Measurements from ENCODE around the gene ANO6. TPM values are rescaled to one million over a fixed set of nuclear protein-coding genes. Genes with fewer than 3 reads are reported as not detected.

The ANO6 gene
- total and polyA plus RNA-seq, 8 donors = 58.0 to 79.7 (median 66.1) TPM

- TF ChIP-seq, protein P1, sequence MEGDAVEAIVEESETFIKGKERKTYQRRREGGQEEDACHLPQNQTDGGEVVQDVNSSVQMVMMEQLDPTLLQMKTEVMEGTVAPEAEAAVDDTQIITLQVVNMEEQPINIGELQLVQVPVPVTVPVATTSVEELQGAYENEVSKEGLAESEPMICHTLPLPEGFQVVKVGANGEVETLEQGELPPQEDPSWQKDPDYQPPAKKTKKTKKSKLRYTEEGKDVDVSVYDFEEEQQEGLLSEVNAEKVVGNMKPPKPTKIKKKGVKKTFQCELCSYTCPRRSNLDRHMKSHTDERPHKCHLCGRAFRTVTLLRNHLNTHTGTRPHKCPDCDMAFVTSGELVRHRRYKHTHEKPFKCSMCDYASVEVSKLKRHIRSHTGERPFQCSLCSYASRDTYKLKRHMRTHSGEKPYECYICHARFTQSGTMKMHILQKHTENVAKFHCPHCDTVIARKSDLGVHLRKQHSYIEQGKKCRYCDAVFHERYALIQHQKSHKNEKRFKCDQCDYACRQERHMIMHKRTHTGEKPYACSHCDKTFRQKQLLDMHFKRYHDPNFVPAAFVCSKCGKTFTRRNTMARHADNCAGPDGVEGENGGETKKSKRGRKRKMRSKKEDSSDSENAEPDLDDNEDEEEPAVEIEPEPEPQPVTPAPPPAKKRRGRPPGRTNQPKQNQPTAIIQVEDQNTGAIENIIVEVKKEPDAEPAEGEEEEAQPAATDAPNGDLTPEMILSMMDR (IDR thresholded peaks at IDR 0.05) = no peak
- H3K27me3 ChIP-seq = no peaks in the 10 kb centered on the region
- H3K27ac ChIP-seq = no peak overlapping the region
- H3K9me3 ChIP-seq = no peaks in the 10 kb centered on the region
- intact Hi-C loops (cut with DNase I) = loop anchor here in 1 of 2 donors (10.0 kb wide), 1 partner anchor 173 kb away; no protein-coding TSS in a partner anchor
- ATAC-seq (no peak), DNase-seq (no peak)
- H3K4me1 ChIP-seq = peaks cover 0 to 11% of the 10 kb centered on the region in 2 donors
- no peak overlapping the region for H3K4me3 ChIP-seq
- H3K36me3 ChIP-seq = no peaks in the 10 kb centered on the region
Observed at GRCh38 chr12:45212064-45212463, 3.8 kb upstream of the ANO6 start.

DNA sequence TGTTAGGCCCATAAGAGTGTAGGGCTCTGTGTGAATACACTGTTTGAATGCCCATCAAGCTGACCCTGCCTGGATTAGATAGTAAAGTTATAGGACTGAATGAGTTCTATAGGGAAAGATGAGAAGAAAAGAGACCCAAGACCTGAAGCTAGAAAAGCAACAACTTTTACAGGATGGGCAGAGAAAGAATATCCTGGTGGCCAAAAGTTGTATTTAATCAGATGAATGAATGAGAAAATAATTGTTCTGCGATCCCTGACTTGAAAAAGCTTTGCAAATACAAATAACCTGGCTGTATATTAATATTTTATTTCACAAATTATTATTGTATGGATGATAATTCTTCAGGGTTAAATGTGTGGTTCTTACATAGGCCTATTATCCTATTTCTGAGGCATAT, 2.8 kb upstream of the ANO6 start:
- intact Hi-C loops (cut with DNase I) = loop anchor here in 1 of 2 donors (10.0 kb wide), 1 partner anchor 172 kb away; no protein-coding TSS in a partner anchor
- Histone ChIP-seq H3K36me3 (no peaks in the 10 kb centered on the region), H3K27me3 (no peaks in the 10 kb centered on the region), H3K4me3 (no peak overlapping the region), H3K9me3 (no peaks in the 10 kb centered on the region), H3K27ac (no peak overlapping the region), H3K4me1 (peaks cover 0 to 21% of the 10 kb centered on the region in 2 donors)
- no peak for DNase-seq
- ATAC-seq = no peak
- TF ChIP-seq, protein P1 (IDR thresholded peaks at IDR 0.05) = no peak

- ATAC-seq = no peak
- intact Hi-C loops (cut with DNase I) = loop anchor here in 1 of 2 donors (10.0 kb wide), 1 partner anchor 171 kb away; no protein-coding TSS in a partner anchor
- no peaks in the 10 kb centered on the region for H3K9me3 ChIP-seq
- H3K36me3 ChIP-seq = no peaks in the 10 kb centered on the region
- DNase-seq = no peak
- peaks cover 0 to 31% of the 10 kb centered on the region in 2 donors for H3K4me1 ChIP-seq
- TF ChIP-seq, protein P1 (IDR thresholded peaks at IDR 0.05) = no peak
- no peak overlapping the region for H3K4me3 ChIP-seq
- H3K27me3 ChIP-seq = no peaks in the 10 kb centered on the region
- H3K27ac ChIP-seq = no peak overlapping the region
Observed at GRCh38 chr12:45214071-45214470, 1.8 kb upstream of the ANO6 start.

DNA sequence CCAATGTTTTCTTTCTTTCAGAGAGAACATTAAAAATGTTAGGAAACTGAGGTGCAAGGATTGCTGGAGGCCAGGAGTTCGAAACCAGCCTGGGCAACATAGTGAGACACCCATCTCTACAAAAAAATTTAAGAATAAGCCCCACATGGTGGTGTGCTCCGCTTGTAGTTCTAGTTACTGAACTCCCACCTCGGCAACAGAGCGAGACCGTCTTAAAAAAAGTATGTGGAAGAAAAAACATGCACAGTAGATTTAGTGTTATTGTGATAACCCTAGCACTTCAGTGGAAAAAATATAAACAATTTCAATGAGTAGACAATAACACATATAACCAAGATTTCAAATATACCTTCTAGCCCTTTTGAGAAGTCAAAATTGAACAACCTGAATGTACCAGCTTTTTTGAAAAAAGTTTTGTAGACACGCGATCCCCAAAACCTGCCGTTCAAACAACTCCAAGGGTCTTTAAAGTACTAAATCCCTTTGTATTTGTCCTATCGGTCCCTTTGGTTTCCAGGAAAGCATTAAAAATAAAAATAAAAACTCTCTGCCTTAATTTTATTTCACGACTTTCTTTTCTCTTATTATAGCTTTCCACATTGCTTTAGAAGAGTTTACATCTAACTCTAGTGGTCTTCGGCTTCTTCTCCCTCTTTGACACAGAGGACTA, 1.0 kb upstream of the ANO6 start:
- intact Hi-C loops (cut with DNase I) = loop anchor here in 1 of 2 donors (10.0 kb wide), 1 partner anchor 170 kb away; no protein-coding TSS in a partner anchor
- Histone ChIP-seq H3K4me1 (peaks cover 5 to 38% of the 10 kb centered on the region in 2 donors), H3K9me3 (no peaks in the 10 kb centered on the region), H3K27me3 (no peaks in the 10 kb centered on the region), H3K4me3 (peak overlapping the region; percentile 69 to 92), H3K36me3 (no peaks in the 10 kb centered on the region), H3K27ac (peak overlapping the region; percentile 96 to 98)
- TF ChIP-seq, protein P1 (IDR thresholded peaks at IDR 0.05) = no peak
- ATAC-seq (no peak), DNase-seq (peak in 1 of 4 donors; percentile 47)

DNA sequence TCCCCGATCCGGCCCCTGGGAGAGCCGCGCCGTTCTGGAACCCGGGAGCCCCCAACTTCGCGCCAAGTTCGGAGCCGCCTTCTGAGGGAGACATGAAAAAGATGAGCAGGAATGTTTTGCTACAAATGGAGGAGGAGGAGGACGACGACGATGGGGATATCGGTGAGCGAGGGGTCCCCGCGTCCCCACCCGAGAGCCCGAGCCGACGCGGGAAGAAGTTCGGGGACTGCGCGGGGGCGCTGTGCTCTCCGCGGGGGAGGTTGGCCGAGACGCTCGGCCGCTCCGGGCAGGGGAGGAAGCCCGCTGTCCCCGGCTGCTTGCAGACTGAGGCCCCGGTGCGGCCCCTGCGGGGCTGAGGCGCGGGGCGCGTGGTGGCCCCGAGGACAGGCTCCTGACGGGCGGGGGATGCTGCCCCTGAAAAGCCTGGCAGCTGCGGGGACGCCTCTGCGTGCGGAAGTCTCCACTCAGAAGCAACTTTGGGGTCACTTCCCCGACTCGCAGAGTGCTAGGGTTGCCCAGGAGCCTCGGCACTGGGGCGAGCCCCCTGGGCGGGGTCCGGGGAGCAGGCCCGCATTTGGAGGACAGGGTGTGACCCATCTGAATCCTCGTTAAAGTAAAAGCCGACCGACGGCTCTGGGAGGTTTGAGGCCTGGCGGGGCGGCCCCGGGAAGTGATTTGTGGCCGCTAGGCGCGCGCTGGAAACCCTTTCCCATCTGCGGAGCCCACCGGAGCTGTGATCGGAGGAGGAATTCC, 511 bp downstream of the ANO6 start:
- Histone ChIP-seq H3K4me1 (peaks cover 5 to 49% of the 10 kb centered on the region in 2 donors), H3K27me3 (no peaks in the 10 kb centered on the region), H3K9me3 (no peaks in the 10 kb centered on the region), H3K27ac (peak overlapping the region; percentile 96 to 98), H3K4me3 (peak overlapping the region; percentile 69 to 92), H3K36me3 (no peaks in the 10 kb centered on the region)
- TF ChIP-seq, protein P1 (IDR thresholded peaks at IDR 0.05) = peak in 1 of 2 donors; percentile 44
- ATAC-seq = peak; percentile 73
- DNase-seq = peak; percentile 57 to 91 (median 62)
- intact Hi-C loops (cut with DNase I) = loop anchor here in 1 of 2 donors (10.0 kb wide), 1 partner anchor 168 kb away; no protein-coding TSS in a partner anchor
